Measurements from ENCODE around the gene AZGP1. TPM values are rescaled to one million over a fixed set of nuclear protein-coding genes. Genes with fewer than 3 reads are reported as not detected.
A peak's percentile ranks its signal among the peaks of the same experiment; 100 is the strongest.

Gene AZGP1
- total RNA-seq, 2 donors from 2014 or later = 0.33 to 1.2 TPM

- no peak for DNase-seq (ENCODE audit: low spot score)
- intact Hi-C loops (cut with DNase I) = no loop called here
Observed at GRCh38 chr7:99923200-99923599, 52.6 kb downstream of the AZGP1 start.

- no peak for DNase-seq (ENCODE audit: low spot score)
- intact Hi-C loops (cut with DNase I) = no loop called here
Observed at GRCh38 chr7:99920149-99920548, 55.7 kb downstream of the AZGP1 start.

GRCh38 chr7:99919814-99920112 lies 56.1 kb downstream of the AZGP1 start:
- no peak for DNase-seq (ENCODE audit: low spot score)
- intact Hi-C loops (cut with DNase I) = loop anchor here in 1 of 2 donors (10.0 kb wide), 1 partner anchor 65 kb away; no protein-coding TSS in a partner anchor

GRCh38 chr7:99918959-99919813 lies 56.6 kb downstream of the AZGP1 start, which contains the start of gene TRIM4:
TRIM4 (minus strand) TSS chr7:99919530; CDS start chr7:99919401, 129 bp downstream.
- intact Hi-C loops (cut with DNase I) = loop anchor here in 1 of 2 donors (10.0 kb wide), 1 partner anchor 66 kb away; no protein-coding TSS in a partner anchor
- DNase-seq (ENCODE audit: low spot score) = peak; percentile 98

Other genes starting within 250 kb of the AZGP1 start
- gene CYP3A7, start 240.8 kb downstream of the AZGP1 start, total RNA-seq = not detected
- gene CYP3A4, start 191.8 kb downstream of the AZGP1 start, total RNA-seq = not detected
- under 1 TPM in 1 of 2 donors, not detected in 1; 0.14 TPM for gene CYP3A43, start 148.0 kb downstream of the AZGP1 start, total RNA-seq
- under 1 TPM in 1 of 2 donors, not detected in 1; 0.51 TPM for gene OR2AE1, start 99.0 kb downstream of the AZGP1 start, total RNA-seq
- 10 to 100 TPM; 14.7 to 22.9 TPM for gene TRIM4, start 56.5 kb downstream of the AZGP1 start, total RNA-seq
- not detected for gene GJC3, start 46.4 kb downstream of the AZGP1 start, total RNA-seq
- gene ZKSCAN1, start 39.6 kb upstream of the AZGP1 start, total RNA-seq = 10 to 100 TPM; 47.4 to 53.1 TPM
- 10 to 100 TPM in 1 of 2 donors, 1 to 10 TPM in 1; 9.2 to 10.7 TPM for gene ZSCAN21, start 73.7 kb upstream of the AZGP1 start, total RNA-seq
- gene ZNF3, start 105.7 kb upstream of the AZGP1 start, total RNA-seq = 10 to 100 TPM; 17.0 to 18.0 TPM
- gene COPS6, start 112.9 kb upstream of the AZGP1 start, total RNA-seq = 10 to 100 TPM; 78.4 to 80.0 TPM
- gene MCM7, start 125.4 kb upstream of the AZGP1 start, total RNA-seq = 10 to 100 TPM; 21.6 to 21.7 TPM
- gene AP4M1, start 125.6 kb upstream of the AZGP1 start, total RNA-seq = 10 to 100 TPM; 11.6 to 15.5 TPM
- 10 to 100 TPM; 34.3 to 35.4 TPM for gene TAF6, start 143.3 kb upstream of the AZGP1 start, total RNA-seq
- 10 to 100 TPM in 1 of 2 donors, 1 to 10 TPM in 1; 9.6 to 18.3 TPM for gene CNPY4, start 143.6 kb upstream of the AZGP1 start, total RNA-seq
- gene MBLAC1, start 150.9 kb upstream of the AZGP1 start, total RNA-seq = 1 to 10 TPM; 1.6 to 1.7 TPM
- gene LAMTOR4, start 172.9 kb upstream of the AZGP1 start, total RNA-seq = 10 to 100 TPM; 72.6 to 91.6 TPM
- 10 to 100 TPM; 11.2 to 13.3 TPM for gene TRAPPC14, start 182.7 kb upstream of the AZGP1 start, total RNA-seq
- 10 to 100 TPM in 1 of 2 donors, 1 to 10 TPM in 1; 6.2 to 11.2 TPM for gene GAL3ST4, start 192.6 kb upstream of the AZGP1 start, total RNA-seq
- 1 to 10 TPM in 1 of 2 donors, under 1 TPM in 1; 0.81 to 1.2 TPM for gene GPC2, start 201.3 kb upstream of the AZGP1 start, total RNA-seq
- 1 to 10 TPM in 1 of 2 donors, under 1 TPM in 1; 0.52 to 1.2 TPM for gene STAG3, start 201.9 kb upstream of the AZGP1 start, total RNA-seq
- under 1 TPM; 0.42 to 0.67 TPM for gene PVRIG, start 243.9 kb upstream of the AZGP1 start, total RNA-seq

Measured in posterior vena cava (tissue), 2 donors.